K562 (cell line): ENCODE measurements around the gene DTNBP1. TPM values are rescaled to one million over a fixed set of nuclear protein-coding genes. Genes with fewer than 3 reads are reported as not detected.

ENCODE experiments used
- CEBPG ChIP-seq, 3 experiments: fragments of 200-800 bp in 1 of 3; sonication (Bioruptor generic) in 1 of 3; sonication (generic) in 1 of 3; formaldehyde crosslinking in 1 of 3; IDR thresholded peaks in 2 of 3; conservative IDR thresholded peaks in 1 of 3; 2 replicates each; pipeline versions ENCODE4 v1.6.1 to v1.8.0; 2016 to 2022; ENCODE audit warnings: missing compliant biosample characterization in 2 of 3, missing genetic modification characterization in 2 of 3, mild to moderate bottlenecking in 1 of 3, missing genetic modification reagents in 1 of 3
- GATA2 ChIP-seq: sonication (generic); formaldehyde crosslinking; IDR thresholded peaks from 2 replicates; pipeline ENCODE4 v1.4.0; 2020; ENCODE audit warnings: mild to moderate bottlenecking, missing genetic modification reagents
- KLF16 ChIP-seq: IDR thresholded peaks from 2 replicates; pipeline ENCODE4 v1.6.1; 2016; ENCODE audit warnings: antibody characterized with exemption
- MYBL2 ChIP-seq, 2 experiments: fragments of 450-650 bp in 1 of 2; sonication (generic) in 1 of 2; formaldehyde crosslinking in 1 of 2; IDR thresholded peaks; 2 replicates each; pipeline versions ENCODE4 v1.6.1 to v1.8.1; 2017 to 2022; ENCODE audit warnings: borderline replicate concordance in 1 of 2, inconsistent platforms in 1 of 2, low read depth in 1 of 2, mild to moderate bottlenecking in 1 of 2, missing genetic modification reagents in 1 of 2, moderate library complexity in 1 of 2
- SMAD2 ChIP-seq: fragments of 150-350 bp; IDR thresholded peaks from 2 replicates; pipeline ENCODE4 v1.6.1; 2014; ENCODE audit warnings: low read depth, mild to moderate bottlenecking, low read length
- TEAD4 ChIP-seq, 2 experiments: sonication (generic) in 1 of 2; formaldehyde crosslinking in 1 of 2; IDR thresholded peaks; 2 replicates each; pipeline versions ENCODE4 v1.6.1 to v1.8.0; 2012 to 2022; ENCODE audit warnings: borderline replicate concordance in 1 of 2, inconsistent platforms in 1 of 2, low read length in 1 of 2, mild to moderate bottlenecking in 1 of 2, missing genetic modification reagents in 1 of 2
- ZNF445 ChIP-seq: fragments of 250-450 bp; sonication (Bioruptor Pico); IDR thresholded peaks from 2 replicates; pipeline ENCODE4 v1.4.0; 2020; ENCODE audit warnings: low read depth, mild to moderate bottlenecking, moderate library complexity
- ZNF589 ChIP-seq: fragments of 200-800 bp; sonication (Bioruptor generic); IDR thresholded peaks from 2 replicates; pipeline ENCODE4 v1.6.1; 2016; ENCODE audit warnings: low read depth, missing genetic modification characterization, missing compliant biosample characterization
- ZNF785 ChIP-seq: fragments of 250-450 bp; sonication (Bioruptor Pico); IDR thresholded peaks from 2 replicates; pipeline ENCODE4 v1.4.0; 2020; ENCODE audit warnings: mild to moderate bottlenecking
- polyA plus RNA-seq, 8 experiments: library from polyadenylated mRNA; depleted of rRNA in 4 of 8; stranded (reverse) in 5 of 8; unstranded in 3 of 8; fragments of >200 nt; fragmentation: Nextera tagmentation in 2 of 8; fragmentation: Illumina TruSeq in 1 of 8; extraction: Ambion mirVana in 2 of 8; extraction: Trizol in 1 of 8; gene quantifications; 2 replicates each; pipeline versions ENCODE4 v1.2.1 to v1.2.3, GENCODE V29; 2011 to 2014; ENCODE audit warnings: inconsistent platforms in 1 of 8, missing spikeins in 1 of 8
- total RNA-seq, 7 experiments: library from RNA; depleted of rRNA in 6 of 7; stranded (reverse); fragments of >200 nt in 6 of 7; fragmentation: Illumina TruSeq in 2 of 7; extraction: Trizol in 2 of 7; gene quantifications; 2 replicates each; pipeline versions ENCODE4 v1.2.1 to v1.2.3, GENCODE V29; 2011 to 2021; ENCODE audit warnings: low replicate concordance in 1 of 7
- TF ChIP-seq, protein P1 (sequence below), 2 experiments: fragments of 450-650 bp; formaldehyde crosslinking in 1 of 2; IDR thresholded peaks; 2 replicates each; pipeline versions ENCODE4 v1.4.0 to v1.6.1; 2014 to 2020; ENCODE audit warnings: mild to moderate bottlenecking in 2 of 2, borderline replicate concordance in 1 of 2, low read depth in 1 of 2

The DTNBP1 gene
- total and polyA plus RNA-seq, 9 of the 15 experiments (the other 6 are each of a cell fraction or from before 2014, with no cell fraction given): 16.7 to 54.5 (median 21.4) TPM

DNA sequence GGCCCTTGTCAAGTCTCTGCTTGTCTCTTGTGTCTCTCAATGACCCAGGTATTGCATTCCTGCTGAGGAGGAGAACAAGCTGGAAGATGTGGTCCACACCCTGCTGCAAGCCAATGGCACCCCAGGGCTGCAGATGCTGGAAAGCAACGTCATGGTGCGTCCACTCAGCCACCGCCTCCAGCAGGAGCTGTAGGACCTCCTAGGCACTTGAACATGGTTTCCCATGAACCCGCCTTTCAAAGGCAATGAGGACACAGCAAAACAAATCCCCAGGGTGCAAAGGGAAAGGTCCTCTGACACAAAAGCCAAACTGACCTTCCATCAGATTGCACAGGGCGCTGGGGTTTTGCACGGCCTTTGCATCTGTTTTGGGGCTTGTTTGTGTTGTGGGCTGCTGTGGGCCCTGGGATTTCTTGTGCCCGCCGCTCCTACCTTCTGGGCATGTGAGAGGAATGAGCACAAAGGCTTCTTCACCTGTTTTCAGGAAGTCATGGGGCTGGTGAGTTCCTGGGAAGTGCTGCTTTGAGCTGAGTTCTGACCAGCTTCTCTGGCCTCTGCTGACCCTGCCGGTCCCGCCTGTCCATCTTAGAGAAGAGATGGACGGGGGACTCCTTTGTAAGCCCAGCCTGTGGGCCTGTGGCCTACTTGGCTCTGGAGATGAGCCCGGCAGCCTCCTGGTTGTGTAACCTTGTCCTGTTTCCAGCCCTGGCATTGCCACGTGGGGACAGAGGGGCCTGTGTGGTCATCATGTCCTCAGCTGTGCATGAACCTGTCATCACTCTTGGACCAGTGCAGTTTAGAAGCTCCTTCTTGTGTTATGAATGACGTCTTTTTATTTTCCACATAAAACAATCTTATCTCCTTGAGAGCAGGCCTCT is 151.3 kb downstream of the DTNBP1 start (continued):
- TF ChIP-seq, protein P1, sequence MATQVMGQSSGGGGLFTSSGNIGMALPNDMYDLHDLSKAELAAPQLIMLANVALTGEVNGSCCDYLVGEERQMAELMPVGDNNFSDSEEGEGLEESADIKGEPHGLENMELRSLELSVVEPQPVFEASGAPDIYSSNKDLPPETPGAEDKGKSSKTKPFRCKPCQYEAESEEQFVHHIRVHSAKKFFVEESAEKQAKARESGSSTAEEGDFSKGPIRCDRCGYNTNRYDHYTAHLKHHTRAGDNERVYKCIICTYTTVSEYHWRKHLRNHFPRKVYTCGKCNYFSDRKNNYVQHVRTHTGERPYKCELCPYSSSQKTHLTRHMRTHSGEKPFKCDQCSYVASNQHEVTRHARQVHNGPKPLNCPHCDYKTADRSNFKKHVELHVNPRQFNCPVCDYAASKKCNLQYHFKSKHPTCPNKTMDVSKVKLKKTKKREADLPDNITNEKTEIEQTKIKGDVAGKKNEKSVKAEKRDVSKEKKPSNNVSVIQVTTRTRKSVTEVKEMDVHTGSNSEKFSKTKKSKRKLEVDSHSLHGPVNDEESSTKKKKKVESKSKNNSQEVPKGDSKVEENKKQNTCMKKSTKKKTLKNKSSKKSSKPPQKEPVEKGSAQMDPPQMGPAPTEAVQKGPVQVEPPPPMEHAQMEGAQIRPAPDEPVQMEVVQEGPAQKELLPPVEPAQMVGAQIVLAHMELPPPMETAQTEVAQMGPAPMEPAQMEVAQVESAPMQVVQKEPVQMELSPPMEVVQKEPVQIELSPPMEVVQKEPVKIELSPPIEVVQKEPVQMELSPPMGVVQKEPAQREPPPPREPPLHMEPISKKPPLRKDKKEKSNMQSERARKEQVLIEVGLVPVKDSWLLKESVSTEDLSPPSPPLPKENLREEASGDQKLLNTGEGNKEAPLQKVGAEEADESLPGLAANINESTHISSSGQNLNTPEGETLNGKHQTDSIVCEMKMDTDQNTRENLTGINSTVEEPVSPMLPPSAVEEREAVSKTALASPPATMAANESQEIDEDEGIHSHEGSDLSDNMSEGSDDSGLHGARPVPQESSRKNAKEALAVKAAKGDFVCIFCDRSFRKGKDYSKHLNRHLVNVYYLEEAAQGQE (IDR thresholded peaks at IDR 0.05; ENCODE audit: borderline replicate concordance): no peak
- TF ChIP-seq, protein P1 (CRISPR knock-in tag; IDR thresholded peaks at IDR 0.05; ENCODE audit: low read depth): no peak
- TF ChIP-seq CEBPG (CRISPR knock-in tag; IDR thresholded peaks at IDR 0.05): peak; percentile 38; the same call in 1 of the 2 replicates
- no peak for TF ChIP-seq CEBPG (tag; conservative IDR thresholded peaks at IDR 0.05 in 1 of 2, IDR thresholded peaks at IDR 0.05 in 1 of 2)
- TF ChIP-seq ZNF589 (CRISPR knock-in tag): no peak
- TF ChIP-seq ZNF445: no peak
- TF ChIP-seq MYBL2 (IDR thresholded peaks at IDR 0.05; ENCODE audit: low read depth): no peak
- TF ChIP-seq MYBL2 (CRISPR knock-in tag; IDR thresholded peaks at IDR 0.05; ENCODE audit: borderline replicate concordance): no peak
- TF ChIP-seq TEAD4 (IDR thresholded peaks at IDR 0.05; ENCODE audit: low read length): no peak
- no peak for TF ChIP-seq TEAD4 (CRISPR knock-in tag; IDR thresholded peaks at IDR 0.05; ENCODE audit: borderline replicate concordance)
- TF ChIP-seq GATA2: no peak
- no peak for TF ChIP-seq ZNF785
- TF ChIP-seq SMAD2: no peak
- no peak for TF ChIP-seq KLF16
